AG08396 (cell line): ENCODE results near the gene TIMM13.

Experiments used
- DNase-seq: peaks from one replicate; pipeline ENCODE4 v3.0.0; 2012; ENCODE audit warnings: low spot score, mixed read lengths

TIMM13 gene

GRCh38 chr19:2382530-2383222 is 44.7 kb downstream of the TIMM13 start:
- no peak for DNase-seq

GRCh38 chr19:2381148-2381820 is 46.1 kb downstream of the TIMM13 start:
- DNase-seq = no peak

GRCh38 chr19:2380567-2380966 is 46.8 kb downstream of the TIMM13 start:
- no peak for DNase-seq

GRCh38 chr19:2376784-2377519 is 50.4 kb downstream of the TIMM13 start:
- DNase-seq = no peak
